Glutamatergic neuron (in vitro differentiated cells): Measurements from ENCODE around the gene MEF2D. TPM values are rescaled to one million over a fixed set of nuclear protein-coding genes. Genes with fewer than 3 reads are reported as not detected.
A peak's percentile ranks its signal among the peaks of the same experiment; 100 is the strongest.

Source experiments
- DNase-seq: peaks from one replicate; pipeline ENCODE4 v3.0.0; 2022
- H3K27ac Mint-ChIP-seq: one replicate; pipeline ENCODE4 v1.8.0; 2020; ENCODE audit warnings: mild to moderate bottlenecking, mixed read lengths, inconsistent platforms; ENCODE audit not compliant: unreplicated experiment
- H3K27me3 Mint-ChIP-seq: one replicate; pipeline ENCODE4 v1.8.0; 2020; ENCODE audit warnings: mild to moderate bottlenecking, moderate library complexity, mixed read lengths, inconsistent platforms; ENCODE audit not compliant: unreplicated experiment
- H3K36me3 Mint-ChIP-seq: one replicate; pipeline ENCODE4 v1.8.0; 2020; ENCODE audit warnings: mild to moderate bottlenecking, mixed read lengths, inconsistent platforms; ENCODE audit not compliant: unreplicated experiment
- H3K4me1 Mint-ChIP-seq: one replicate; pipeline ENCODE4 v1.8.0; 2020; ENCODE audit warnings: mild to moderate bottlenecking, low read depth, mixed read lengths, inconsistent platforms; ENCODE audit not compliant: unreplicated experiment
- H3K4me3 Mint-ChIP-seq: one replicate; pipeline ENCODE4 v1.8.0; 2020; ENCODE audit warnings: mild to moderate bottlenecking, mixed read lengths, inconsistent platforms; ENCODE audit not compliant: unreplicated experiment
- H3K9me3 Mint-ChIP-seq: one replicate; pipeline ENCODE4 v1.8.0; 2020; ENCODE audit warnings: mild to moderate bottlenecking, moderate library complexity, mixed read lengths, inconsistent platforms; ENCODE audit not compliant: unreplicated experiment
- CTCF ChIP-seq: fragments of 200-600 bp; sonication (generic); IDR thresholded peaks from one replicate; pipeline ENCODE4 v1.5.0; 2021; ENCODE audit not compliant: partially characterized antibody, unreplicated experiment
- total RNA-seq: library from RNA; stranded (reverse); fragmentation: NEBNext Ultra II Directional; extraction: Animal tissue kit (Norgen Biotek cat#: 25700); gene quantifications from one replicate; pipeline ENCODE4 v1.2.1, GENCODE V29; 2021; ENCODE audit not compliant: unreplicated experiment

The MEF2D gene
- total RNA-seq, 1 donor from 2014 or later, result 50.0 TPM

- peaks cover 11% of the 10 kb centered on the region for H3K9me3 Mint-ChIP-seq
- peaks cover 22% of the 10 kb centered on the region for H3K4me1 Mint-ChIP-seq
- peak overlapping the region; percentile 16 for H3K4me3 Mint-ChIP-seq
- DNase-seq, result no peak
- peaks cover 5% of the 10 kb centered on the region for H3K36me3 Mint-ChIP-seq
- TF ChIP-seq CTCF, result no peak
- peaks cover 6% of the 10 kb centered on the region for H3K27me3 Mint-ChIP-seq
- peak overlapping the region; percentile 62 for H3K27ac Mint-ChIP-seq
Observed at GRCh38 chr1:156481527-156481926, 19.0 kb downstream of the MEF2D start.

DNA sequence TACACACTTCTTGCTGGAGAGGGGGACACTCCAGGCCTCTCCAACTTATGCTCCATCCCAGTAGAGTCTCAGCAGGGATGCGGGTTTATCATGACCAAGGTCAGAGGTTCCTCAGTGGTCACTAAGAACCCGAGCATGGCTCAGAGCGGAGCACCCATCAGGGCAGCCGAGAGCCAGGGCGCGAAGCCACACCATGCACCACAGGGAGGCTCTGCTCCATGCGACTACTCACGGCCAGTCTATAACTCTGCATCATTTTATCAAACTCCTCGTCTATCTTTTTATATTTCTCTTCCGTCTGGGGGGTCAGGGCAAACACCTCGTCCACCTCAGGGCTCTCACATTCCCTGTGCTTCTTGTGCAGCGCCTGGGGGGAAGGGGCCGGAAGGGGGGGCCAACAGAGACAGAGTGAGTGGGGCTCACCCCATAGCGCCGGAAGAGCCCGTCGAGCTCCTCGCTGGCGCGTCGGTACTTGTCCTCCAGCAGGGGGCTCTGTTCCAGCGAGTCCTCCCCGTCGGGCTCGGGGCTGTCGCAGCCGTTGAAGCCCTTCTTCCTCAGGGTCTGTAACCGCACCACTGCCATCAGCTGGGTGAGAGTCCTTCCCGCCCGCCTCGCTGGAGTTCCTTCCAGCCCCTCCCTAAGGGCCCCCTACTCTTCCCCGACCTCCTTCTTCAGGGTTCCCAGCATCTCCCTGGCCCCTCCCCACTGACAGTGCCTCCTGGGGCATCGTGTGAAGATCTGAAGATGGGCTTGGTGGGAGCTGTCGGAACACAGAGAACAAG, 20.0 kb downstream of the MEF2D start:
- Mint-ChIP-seq H3K4me1 (peaks cover 22% of the 10 kb centered on the region), H3K27me3 (peaks cover 7% of the 10 kb centered on the region), H3K36me3 (peaks cover 5% of the 10 kb centered on the region), H3K4me3 (peak overlapping the region; percentile 12), H3K27ac (peak overlapping the region; percentile 80), H3K9me3 (peaks cover 8% of the 10 kb centered on the region)
- peak; percentile 84 for TF ChIP-seq CTCF
- peak; percentile 89 for DNase-seq

DNA sequence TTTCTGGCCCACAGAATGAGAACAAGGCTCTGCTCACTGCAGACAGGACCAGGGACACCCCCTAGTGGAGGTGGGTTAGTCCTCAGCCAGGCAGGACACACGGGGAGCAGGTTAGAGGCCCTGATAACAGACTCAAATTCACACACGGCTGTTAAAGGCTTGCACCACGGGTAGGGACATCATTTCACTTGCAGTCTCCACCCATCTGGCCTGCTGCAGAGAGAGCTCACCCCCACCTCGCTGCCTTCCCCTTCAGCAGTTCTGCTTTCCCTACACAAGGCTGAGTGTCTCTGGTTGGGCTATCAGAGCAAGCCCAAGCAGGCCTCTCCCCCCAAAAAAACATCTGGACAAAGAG, 20.6 kb downstream of the MEF2D start:
- DNase-seq, result no peak
- H3K36me3 Mint-ChIP-seq, result peaks cover 5% of the 10 kb centered on the region
- peaks cover 7% of the 10 kb centered on the region for H3K9me3 Mint-ChIP-seq
- H3K27ac Mint-ChIP-seq, result no peak overlapping the region
- no peak for TF ChIP-seq CTCF
- H3K27me3 Mint-ChIP-seq, result peaks cover 7% of the 10 kb centered on the region
- peaks cover 22% of the 10 kb centered on the region for H3K4me1 Mint-ChIP-seq
- H3K4me3 Mint-ChIP-seq, result no peak overlapping the region

DNA sequence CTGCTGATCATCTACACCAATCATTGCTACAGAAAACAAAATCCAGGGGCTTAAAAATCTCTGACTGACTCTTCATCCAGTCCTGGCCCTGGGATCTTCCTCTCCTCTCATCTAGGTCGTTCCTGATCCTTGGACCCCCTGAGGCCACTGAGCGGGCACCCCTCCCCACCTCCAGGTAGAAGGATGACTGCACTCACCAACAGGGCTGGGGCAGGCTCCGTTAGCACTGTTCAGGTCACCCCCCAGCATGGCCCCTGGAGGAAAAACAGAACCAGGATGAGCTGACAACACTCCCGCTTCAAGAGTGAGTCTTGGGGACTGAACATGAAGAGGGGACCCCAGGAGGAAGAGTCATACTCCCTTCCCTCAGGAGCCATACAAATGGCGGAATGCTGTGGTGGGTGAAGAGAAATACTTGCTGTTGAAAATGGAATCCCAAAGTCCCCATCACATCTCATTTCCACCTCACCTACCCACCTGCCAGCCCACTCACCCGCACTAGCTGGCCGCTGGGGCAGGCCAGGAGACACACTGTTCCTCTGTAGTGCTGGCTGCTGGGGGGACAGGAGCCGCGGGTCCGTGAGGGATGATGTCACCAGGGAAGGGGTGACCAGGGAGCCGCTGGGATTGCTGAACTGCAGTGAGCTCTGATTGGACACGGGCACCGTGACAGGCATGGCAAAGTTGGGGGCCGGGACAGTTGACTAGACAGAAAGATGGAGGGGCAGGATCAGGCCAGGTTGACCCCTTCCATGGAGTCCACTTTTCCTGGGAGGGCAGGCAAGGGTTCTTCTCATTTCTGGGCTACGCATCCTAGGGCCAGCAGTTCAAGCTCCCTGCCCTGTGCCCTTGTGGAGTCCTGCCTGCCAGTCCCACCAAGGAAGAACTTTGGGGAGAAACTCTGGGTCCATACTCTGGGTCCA, 21.2 kb downstream of the MEF2D start:
- Mint-ChIP-seq H3K27ac (no peak overlapping the region), H3K9me3 (peaks cover 7% of the 10 kb centered on the region), H3K4me3 (no peak overlapping the region), H3K27me3 (peaks cover 7% of the 10 kb centered on the region), H3K4me1 (peaks cover 20% of the 10 kb centered on the region), H3K36me3 (peaks cover 5% of the 10 kb centered on the region)
- TF ChIP-seq CTCF, result no peak
- DNase-seq, result no peak
